Heart right ventricle (tissue), 16 donors: Measurements from ENCODE around the gene KRTAP5-2. TPM values are rescaled to one million over a fixed set of nuclear protein-coding genes. Genes with fewer than 3 reads are reported as not detected.
"Not testable (repeated sequence)": the region's sequence is repeated elsewhere in the genome, so short reads cannot be mapped to it uniquely, and the experiment has no call there.

Experiments used
- ATAC-seq, 8 donors: fragments of 200-7000 bp; cut with Tn5 transposase; one replicate each; pipeline ENCODE4 v1.9.1; 2020; ENCODE audit warnings: mild to moderate bottlenecking in 8 of 8, moderate library complexity in 8 of 8, moderate number of reproducible peaks in 1 of 8
- DNase-seq, 2 donors: peaks; one replicate each; pipeline ENCODE4 v3.0.0-alpha.2; 2020
- H3K27ac ChIP-seq, 10 donors: fragments of 200-600 bp; sonication (generic) in 2 of 10; one replicate each; pipeline versions ENCODE4 v1.5.0 to v1.8.0; 2020 to 2022; ENCODE audit warnings: mild to moderate bottlenecking in 3 of 10
- H3K27me3 ChIP-seq, 7 donors: fragments of 200-600 bp; one replicate each; pipeline ENCODE4 v1.8.0; 2021 to 2022; ENCODE audit warnings: mild to moderate bottlenecking in 2 of 7
- H3K36me3 ChIP-seq, 9 donors: fragments of 200-600 bp; sonication (generic) in 1 of 9; one replicate each; pipeline versions ENCODE4 v1.5.0 to v1.8.0; 2020 to 2022; ENCODE audit warnings: mild to moderate bottlenecking in 2 of 9
- H3K4me1 ChIP-seq, 9 donors: fragments of 200-600 bp; sonication (generic) in 1 of 9; one replicate each; pipeline versions ENCODE4 v1.5.0 to v1.8.0; 2020 to 2022; ENCODE audit warnings: mild to moderate bottlenecking in 4 of 9
- H3K4me3 ChIP-seq, 10 donors: fragments of 200-600 bp; sonication (generic) in 2 of 10; one replicate each; pipeline versions ENCODE4 v1.5.0 to v1.8.0; 2020 to 2022; ENCODE audit warnings: mild to moderate bottlenecking in 7 of 10, moderate library complexity in 2 of 10
- H3K9me3 ChIP-seq, 11 donors: fragments of 200-600 bp in 10 of 11; sonication (generic) in 2 of 11; one replicate each; pipeline versions ENCODE4 v1.5.0 to v1.8.0; 2013 to 2022; ENCODE audit warnings: mild to moderate bottlenecking in 2 of 11, control low read depth in 1 of 11, moderate library complexity in 1 of 11
- WGBS, 2 donors: extraction: QIAGEN DNeasy Blood & Tissue Kit; methylation state at CpG; one replicate each; pipeline ENCODE4 v1.1.7; 2013; ENCODE audit warnings: inconsistent platforms in 1 of 2; 5-methylcytosine and 5-hydroxymethylcytosine counted together
- intact Hi-C, 10 donors: fragments of 100-400 bp; cut with DNase I; formaldehyde crosslinking; loops; one replicate each; pipeline versions ENCODE4 v1.11.1 to v1.14.2; 2022
- polyA plus RNA-seq, 2 donors: library from polyadenylated mRNA; stranded (reverse); fragments of 200-250 nt; gene quantifications; one replicate each; pipeline ENCODE4 v1.2.3, GENCODE V29; 2013
- total RNA-seq, 10 donors: library from RNA; stranded (reverse); fragmentation: NEBNext Ultra II Directional in 3 of 10; extraction: Animal tissue kit (Norgen Biotek cat#: 25700) in 3 of 10; gene quantifications; one replicate each; pipeline versions ENCODE4 v1.2.1 to v1.2.4, GENCODE V29; 2021 to 2023
- TF ChIP-seq, protein P1 (sequence below), 9 donors: fragments of 200-600 bp; sonication (generic) in 2 of 9; IDR thresholded peaks; one replicate each; pipeline versions ENCODE4 v1.5.0 to v1.8.0; 2021 to 2022; ENCODE audit warnings: antibody characterized with exemption in 9 of 9, mild to moderate bottlenecking in 5 of 9, moderate library complexity in 1 of 9
- donor health status: Arrhythmogenic right ventricular cardiomyopathy.
- donor health status: ischemic (EF 13 %, LVEDD 7.1; RV severe dilation, severe dysfunction).
- donor health status: healthy with polysubstance abuse.
- donor health status: DM: no; HTN: yes; CAD: no.
- donor health status: DM: no; HTN: no; CAD: no.
- donor health status: ischemic (EF 25% LVEDD 6.9; RV normal size, moderate dysfunction).
- donor health status: ischemic (EF 25% LVEDD 5.7; RV mildly dilated, moderate dysfunction).
- donor health status: healthy.
- donor health status: DM: yes; HTN: yes; CAD: no.
- donor health status: Ischemic cardiomyopathy.
- donor health status: ischemic (EF 35%, LVEDD 5.7; RV mildly dilated, moderate dysfunction).
- donor health status: nonischemic (EF 11% LVEDD 7.7; RV severe dilation, severe dysfunction).
- donor health status: DM: yes; HTN: yes; CAD: no.
- donor health status: PGD.
- donor health status: ischemic (EF 29% LVEDD 5.4; RV normal size, mild dysfunction).
- donor health status: nonischemic (EF 23%, LVEDD 6.1; RV moderate dilation, normal function).

KRTAP5-2 gene
- total and polyA plus RNA-seq, 12 donors: 0.04 TPM; not detected in 11

DNA sequence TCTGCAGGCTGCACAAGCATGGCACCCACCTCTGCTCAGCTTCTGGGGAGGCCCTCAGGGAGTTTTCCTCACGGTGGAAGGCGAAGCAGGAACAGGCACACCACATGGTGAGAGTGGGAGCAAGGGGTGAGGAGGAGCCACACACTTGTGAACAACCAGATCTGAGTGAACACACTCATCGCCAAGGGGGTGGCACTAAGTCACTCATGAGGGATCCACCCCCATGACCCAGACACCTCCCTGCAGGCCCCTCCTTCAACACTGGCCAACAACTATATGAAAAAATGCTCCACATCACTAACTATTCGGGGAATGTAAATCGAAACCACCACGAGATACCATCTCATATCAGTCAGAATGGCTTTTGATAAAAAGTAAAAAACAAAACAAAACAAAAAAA is 722 bp upstream of the KRTAP5-2 start:
- no peaks in the 10 kb centered on the region for H3K9me3 ChIP-seq
- peaks cover 0 to 18% (median 0%) of the 10 kb centered on the region in 9 donors for H3K4me1 ChIP-seq
- TF ChIP-seq, protein P1, sequence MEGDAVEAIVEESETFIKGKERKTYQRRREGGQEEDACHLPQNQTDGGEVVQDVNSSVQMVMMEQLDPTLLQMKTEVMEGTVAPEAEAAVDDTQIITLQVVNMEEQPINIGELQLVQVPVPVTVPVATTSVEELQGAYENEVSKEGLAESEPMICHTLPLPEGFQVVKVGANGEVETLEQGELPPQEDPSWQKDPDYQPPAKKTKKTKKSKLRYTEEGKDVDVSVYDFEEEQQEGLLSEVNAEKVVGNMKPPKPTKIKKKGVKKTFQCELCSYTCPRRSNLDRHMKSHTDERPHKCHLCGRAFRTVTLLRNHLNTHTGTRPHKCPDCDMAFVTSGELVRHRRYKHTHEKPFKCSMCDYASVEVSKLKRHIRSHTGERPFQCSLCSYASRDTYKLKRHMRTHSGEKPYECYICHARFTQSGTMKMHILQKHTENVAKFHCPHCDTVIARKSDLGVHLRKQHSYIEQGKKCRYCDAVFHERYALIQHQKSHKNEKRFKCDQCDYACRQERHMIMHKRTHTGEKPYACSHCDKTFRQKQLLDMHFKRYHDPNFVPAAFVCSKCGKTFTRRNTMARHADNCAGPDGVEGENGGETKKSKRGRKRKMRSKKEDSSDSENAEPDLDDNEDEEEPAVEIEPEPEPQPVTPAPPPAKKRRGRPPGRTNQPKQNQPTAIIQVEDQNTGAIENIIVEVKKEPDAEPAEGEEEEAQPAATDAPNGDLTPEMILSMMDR (IDR thresholded peaks at IDR 0.05): no peak
- no peaks in the 10 kb centered on the region for H3K36me3 ChIP-seq
- DNase-seq (no peak), ATAC-seq (no peak)
- H3K27me3 ChIP-seq: peaks cover 0 to 22% (median 3%) of the 10 kb centered on the region in 7 donors
- WGBS, 2 donors: 60 to 65% methylated on average over 6 of the region's 6 CpGs
- H3K27ac ChIP-seq: no peak overlapping the region
- no peak overlapping the region for H3K4me3 ChIP-seq
- intact Hi-C loops: no loop called here

DNA sequence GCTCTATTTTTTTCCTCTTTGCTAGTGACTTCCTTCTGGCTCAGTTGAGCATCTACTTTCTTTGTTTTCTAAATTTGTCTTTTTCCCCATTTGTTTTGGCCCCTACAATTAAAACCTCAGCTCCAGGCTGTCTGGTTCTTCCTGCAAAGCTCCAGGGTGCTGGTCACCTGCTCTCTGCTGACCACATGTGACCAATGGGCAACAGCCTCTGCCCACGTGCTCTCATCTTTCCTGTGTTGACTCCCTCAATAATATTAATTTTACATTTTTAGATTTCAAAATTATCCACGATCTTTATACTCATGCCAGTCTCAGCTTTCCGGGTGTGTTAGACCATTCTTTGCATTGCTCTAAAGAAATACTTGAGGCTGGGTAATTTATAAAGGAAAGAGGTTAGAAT is 312 bp upstream of the KRTAP5-2 start:
- H3K4me1 ChIP-seq: peaks cover 0 to 18% (median 0%) of the 10 kb centered on the region in 9 donors
- WGBS, 2 donors: 82 to 87% methylated on average over 3 of the region's 3 CpGs
- H3K4me3 ChIP-seq, DNase-seq, intact Hi-C loops, H3K27ac ChIP-seq, ATAC-seq, H3K36me3 ChIP-seq, H3K9me3 ChIP-seq: not testable (repeated sequence)
- H3K27me3 ChIP-seq: peaks cover 0 to 20% (median 3%) of the 10 kb centered on the region in 7 donors

DNA sequence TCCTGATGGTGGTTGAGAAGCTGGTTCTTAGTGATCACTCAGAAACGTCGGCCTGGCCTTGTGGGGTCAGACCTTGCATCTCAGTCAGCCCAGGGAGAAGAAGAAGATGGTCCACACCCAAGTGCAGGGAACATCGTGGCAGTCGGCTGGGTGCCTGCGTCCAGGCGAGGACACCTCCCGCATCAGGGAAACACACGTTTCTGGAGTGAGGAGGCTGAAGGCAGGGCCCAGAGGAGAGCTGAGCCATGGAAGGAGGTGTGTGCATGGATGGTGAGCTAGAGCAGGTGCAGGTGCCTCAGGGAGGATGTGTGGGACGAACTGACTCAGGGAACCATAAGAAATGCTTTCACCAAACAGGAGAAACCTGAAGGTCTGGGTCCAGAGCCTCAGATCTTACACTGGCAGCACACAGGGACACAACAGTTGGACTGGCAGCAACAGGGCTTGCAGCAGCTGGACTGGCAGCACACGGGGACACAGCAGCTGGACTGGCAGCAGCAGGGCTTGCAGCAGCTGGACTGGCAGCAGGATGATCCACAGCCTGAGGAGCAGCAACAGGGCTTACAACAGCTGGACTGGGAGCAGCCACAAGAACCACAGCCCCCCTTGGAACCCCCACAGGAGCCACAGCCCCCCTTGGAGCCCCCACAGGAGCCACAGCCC is 632 bp downstream of the KRTAP5-2 start:
- WGBS, 2 donors: 86 to 87% methylated on average over 10 of the region's 10 CpGs
- Histone ChIP-seq H3K9me3 (no peaks in the 10 kb centered on the region), H3K27me3 (peaks cover 0 to 18% (median 3%) of the 10 kb centered on the region in 7 donors), H3K36me3 (no peaks in the 10 kb centered on the region), H3K27ac (no peak overlapping the region), H3K4me3 (no peak overlapping the region), H3K4me1 (peaks cover 0 to 18% (median 0%) of the 10 kb centered on the region in 9 donors)
- ATAC-seq (no peak), DNase-seq (no peak)
- intact Hi-C loops: no loop called here
- TF ChIP-seq, protein P1 (IDR thresholded peaks at IDR 0.05): no peak

DNA sequence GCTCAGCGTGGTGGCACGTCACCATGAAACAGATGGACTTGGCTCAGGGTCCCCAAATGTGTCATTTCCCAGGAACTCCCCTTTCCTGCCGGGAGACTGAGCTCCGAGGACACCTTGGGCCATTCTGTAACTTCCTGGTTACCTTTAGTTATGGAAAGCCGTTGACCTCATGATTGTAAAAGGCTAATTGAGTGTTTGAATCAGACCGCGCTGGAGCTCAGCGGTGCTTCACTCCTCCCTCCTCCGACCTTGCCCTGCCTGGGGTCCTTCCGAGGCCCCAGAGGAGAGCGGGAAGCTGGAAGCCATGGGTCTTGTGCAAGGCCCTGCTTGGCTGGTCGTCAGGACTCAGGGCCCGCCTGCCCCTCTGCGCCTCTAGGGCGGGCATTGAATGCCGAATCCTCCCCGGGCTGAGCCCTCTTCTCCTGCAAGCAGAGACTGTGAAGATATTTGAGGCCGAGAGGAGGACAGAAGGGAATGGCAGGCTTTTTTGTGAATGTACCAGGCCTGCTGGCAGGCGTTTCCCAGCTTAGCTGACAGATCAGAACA is 1.4 kb downstream of the KRTAP5-2 start:
- DNase-seq, H3K4me3 ChIP-seq, H3K36me3 ChIP-seq, H3K27ac ChIP-seq, H3K9me3 ChIP-seq, intact Hi-C loops: not testable (repeated sequence)
- H3K4me1 ChIP-seq: peaks cover 0 to 18% (median 0%) of the 10 kb centered on the region in 9 donors
- peaks cover 0 to 18% (median 3%) of the 10 kb centered on the region in 7 donors for H3K27me3 ChIP-seq
- 56 to 62% methylated on average over 19 of the region's 19 CpGs for WGBS, 2 donors
- peak in 4 of 8 donors; percentile 41 to 59 (median 52) for ATAC-seq

DNA sequence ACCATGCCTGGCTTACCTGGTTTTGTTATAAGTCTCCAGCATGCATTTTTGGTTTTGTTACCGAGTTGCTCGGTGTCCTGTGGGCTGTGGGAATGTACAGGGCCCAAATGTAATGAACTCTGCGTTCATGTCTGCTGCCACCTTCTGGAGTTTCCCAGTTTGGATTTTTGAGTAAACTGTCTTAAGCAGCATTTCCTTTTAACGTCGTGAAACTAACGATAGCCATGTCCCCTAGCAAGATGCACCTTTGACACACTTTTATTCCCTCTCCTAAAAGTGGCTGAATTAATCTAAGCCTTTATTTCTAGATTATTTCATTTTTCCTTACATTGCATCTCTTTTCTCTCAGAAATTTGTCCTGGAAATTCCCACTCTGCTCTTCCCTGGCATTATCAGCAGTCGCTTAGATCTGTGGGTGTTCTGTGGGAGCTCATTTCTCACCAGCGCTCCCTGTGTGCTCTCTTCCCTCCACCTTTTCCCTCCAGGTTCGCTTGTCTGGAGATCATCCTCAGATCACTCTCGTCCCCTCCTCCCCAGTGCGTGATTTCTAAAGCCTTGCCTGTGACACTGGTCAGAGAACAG is 2.0 kb downstream of the KRTAP5-2 start:
- intact Hi-C loops, H3K4me3 ChIP-seq, H3K9me3 ChIP-seq, H3K27ac ChIP-seq, H3K36me3 ChIP-seq, DNase-seq: not testable (repeated sequence)
- ATAC-seq: peak in 5 of 8 donors; percentile 16 to 72 (median 49)
- WGBS, 2 donors: 47% methylated on average over 11 of the region's 11 CpGs
- peaks cover 0 to 18% (median 0%) of the 10 kb centered on the region in 9 donors for H3K4me1 ChIP-seq
- H3K27me3 ChIP-seq: peaks cover 0 to 19% (median 3%) of the 10 kb centered on the region in 7 donors
